Measurements from ENCODE around the gene SPATA25. TPM values are rescaled to one million over a fixed set of nuclear protein-coding genes. Genes with fewer than 3 reads are reported as not detected.
"Not testable (repeated sequence)": the region's sequence is repeated elsewhere in the genome, so short reads cannot be mapped to it uniquely, and the experiment has no call there.

Gene SPATA25
- total RNA-seq, 1 donor, result 2.1 TPM

DNA sequence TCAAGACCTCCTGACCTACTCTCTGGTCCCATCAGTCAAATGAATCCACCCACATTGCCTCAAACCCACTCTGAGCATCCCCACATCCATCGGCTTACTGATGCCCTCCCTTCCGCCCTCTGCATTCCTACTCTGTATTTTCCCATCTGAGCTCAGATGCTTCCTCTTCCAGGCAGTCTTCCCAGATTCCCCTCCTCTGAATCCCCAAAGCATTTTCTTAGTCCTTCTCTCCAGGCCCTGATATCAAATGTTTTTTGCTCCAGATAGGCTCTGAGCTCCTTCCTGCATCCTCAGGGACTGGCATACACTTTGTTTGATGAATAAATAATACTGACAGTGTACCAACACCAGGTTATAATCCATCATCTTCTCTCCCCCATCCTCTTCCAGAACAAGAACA is 20.7 kb upstream of the SPATA25 start:
- H3K4me3 ChIP-seq (ENCODE audit: low read depth, low read length), result no peak overlapping the region
- no peak for DNase-seq (ENCODE audit: low read depth)
- no peak for TF ChIP-seq CTCF (IDR thresholded peaks at IDR 0.05; ENCODE audit: insufficient read depth, low read length)

DNA sequence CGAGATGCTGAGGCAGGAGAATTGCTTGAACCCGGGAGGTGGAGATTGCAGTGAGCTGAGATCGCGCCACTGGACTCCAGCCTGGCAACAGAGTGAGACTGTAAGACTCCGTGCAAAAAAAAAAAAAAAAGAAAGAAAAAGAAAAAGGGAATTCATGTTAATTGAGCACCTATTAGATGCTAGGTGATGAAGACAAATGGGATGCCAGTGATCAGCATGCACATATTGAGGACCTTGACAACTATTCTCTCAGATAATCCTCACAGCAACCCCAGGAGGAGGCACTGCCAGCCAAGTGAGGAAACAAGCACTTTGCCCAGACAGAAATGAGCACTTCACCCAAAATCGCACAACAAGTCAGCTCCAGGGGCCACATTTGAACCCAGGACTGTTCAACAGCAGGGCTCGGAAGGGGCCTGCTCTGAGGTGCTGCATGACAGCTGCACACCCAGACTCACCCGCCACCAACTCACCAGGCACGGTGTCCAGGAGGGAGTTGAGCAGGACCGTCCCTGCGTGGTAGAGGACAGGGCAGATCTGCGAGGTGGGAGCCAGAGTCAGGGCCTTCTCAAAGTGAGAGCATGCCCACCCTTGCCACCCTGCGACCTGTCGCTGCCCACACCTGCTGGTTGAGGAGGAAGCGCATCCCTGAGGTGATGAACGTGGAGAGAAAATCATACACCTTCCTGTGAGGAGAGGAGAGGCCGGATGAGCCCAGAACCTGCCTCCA is 20.0 kb upstream of the SPATA25 start:
- no peak overlapping the region for H3K4me3 ChIP-seq (ENCODE audit: low read depth, low read length)
- no peak for DNase-seq (ENCODE audit: low read depth)
- no peak for TF ChIP-seq CTCF (IDR thresholded peaks at IDR 0.05; ENCODE audit: insufficient read depth, low read length)

- TF ChIP-seq CTCF (IDR thresholded peaks at IDR 0.05; ENCODE audit: insufficient read depth, low read length), result no peak
- peak; percentile 75 for DNase-seq (ENCODE audit: low read depth)
- H3K4me3 ChIP-seq (ENCODE audit: low read depth, low read length), result no peak overlapping the region
These were observed 18.2 kb upstream of the SPATA25 start for GRCh38 chr20:45905505-45906079.

DNA sequence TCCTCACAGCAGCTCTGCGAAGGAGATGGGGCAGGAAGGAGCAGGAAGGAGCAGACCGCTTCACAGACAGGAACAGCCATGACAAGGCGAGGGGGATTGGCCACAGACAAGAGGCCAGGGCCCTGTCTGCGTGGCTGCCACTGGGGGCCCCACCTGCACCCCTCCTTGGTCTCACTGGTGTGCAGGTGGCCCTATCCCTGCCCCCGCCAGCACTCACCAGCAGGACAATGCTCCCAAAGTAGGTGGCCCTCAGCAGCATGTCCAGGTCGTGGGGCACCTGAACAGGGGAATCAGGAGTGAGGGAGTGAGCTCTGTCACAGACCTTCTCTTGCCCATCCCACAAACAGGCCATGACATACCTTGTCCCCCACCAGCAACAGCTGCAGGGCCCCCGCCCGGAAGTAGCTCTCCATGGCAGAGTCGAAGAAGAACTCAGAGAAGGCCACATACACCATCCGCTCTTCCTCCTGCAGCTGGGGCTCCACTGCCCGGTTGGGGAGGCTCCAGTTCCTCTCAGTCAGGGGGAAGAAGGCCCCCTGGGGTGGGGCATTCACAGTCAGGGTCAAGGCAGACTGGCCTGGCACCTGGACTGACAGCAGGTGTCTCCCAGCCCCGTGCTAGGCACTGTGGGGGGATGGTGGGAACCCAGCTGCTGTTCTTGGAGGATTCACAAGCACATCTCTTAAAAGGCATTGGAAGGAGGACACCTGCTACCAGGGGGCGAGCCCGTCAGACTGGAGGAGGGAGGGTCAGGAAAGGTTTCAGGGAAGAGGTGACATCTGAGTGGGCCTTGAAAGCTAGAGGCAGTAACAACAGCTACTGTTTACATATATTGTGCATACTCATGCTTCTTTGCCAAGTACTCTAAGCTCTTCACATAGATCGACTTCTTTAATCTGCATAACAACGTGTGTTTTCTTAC is 17.4 kb upstream of the SPATA25 start:
- no peak overlapping the region for H3K4me3 ChIP-seq (ENCODE audit: low read depth, low read length)
- TF ChIP-seq CTCF (IDR thresholded peaks at IDR 0.05; ENCODE audit: insufficient read depth, low read length), result no peak
- DNase-seq (ENCODE audit: low read depth), result no peak

- H3K4me3 ChIP-seq (ENCODE audit: low read depth, low read length), result no peak overlapping the region
- DNase-seq (ENCODE audit: low read depth), result no peak
- no peak for TF ChIP-seq CTCF (IDR thresholded peaks at IDR 0.05; ENCODE audit: insufficient read depth, low read length)
These were observed 14.8 kb upstream of the SPATA25 start for GRCh38 chr20:45902199-45902701.

GRCh38 chr20:45901332-45901731 is 13.9 kb upstream of the SPATA25 start:
- H3K4me3 ChIP-seq (ENCODE audit: low read depth, low read length); DNase-seq (ENCODE audit: low read depth): not testable (repeated sequence)
